Endometrial microvascular endothelial cells (primary cell): ENCODE data around the gene KCP. TPM values are rescaled to one million over a fixed set of nuclear protein-coding genes. Genes with fewer than 3 reads are reported as not detected.

Experiments
- in situ Hi-C: cut with HindIII; loops from 2 replicates; pipeline ENCODE4 v1.10.0; 2017; ENCODE audit warnings: low sequenced_read_pairs, low pct_unique_long_range_greater_than_20kb; ENCODE audit errors: inconsistent ontology term
- total RNA-seq: library from RNA; depleted of rRNA; stranded (reverse); fragments of >200 nt; gene quantifications from one replicate; pipeline ENCODE4 v1.2.3, GENCODE V29; 2015; ENCODE audit errors: inconsistent ontology term

KCP gene
- total RNA-seq, 1 donor from 2014 or later = 0.37 TPM

- in situ Hi-C loops = no loop called here
These were observed 29.4 kb upstream of the KCP start for GRCh38 chr7:128939861-128940410.

GRCh38 chr7:128939075-128939860, 28.8 kb upstream of the KCP start:
- in situ Hi-C loops = no loop called here

- in situ Hi-C loops = no loop called here
These were observed 28.1 kb upstream of the KCP start for GRCh38 chr7:128938544-128939074.

- in situ Hi-C loops = no loop called here
These were observed 27.4 kb upstream of the KCP start, which contains the start of gene IRF5 for GRCh38 chr7:128937647-128938543. TSS of gene IRF5 (plus strand) at chr7:128937927. CDS start at chr7:128942082, 4,155 bp downstream.

GRCh38 chr7:128937271-128937646, 26.8 kb upstream of the KCP start:
- in situ Hi-C loops = no loop called here

- in situ Hi-C loops = no loop called here
These were observed 26.3 kb upstream of the KCP start for GRCh38 chr7:128936798-128937197.

- in situ Hi-C loops = no loop called here
These were observed 24.8 kb upstream of the KCP start for GRCh38 chr7:128935342-128935730.

GRCh38 chr7:128934361-128935341, 24.1 kb upstream of the KCP start:
- in situ Hi-C loops = no loop called here

- in situ Hi-C loops = no loop called here
These were observed 22.8 kb upstream of the KCP start for GRCh38 chr7:128933180-128933891.

GRCh38 chr7:128932862-128933179, 22.3 kb upstream of the KCP start:
- in situ Hi-C loops = no loop called here

- in situ Hi-C loops = no loop called here
These were observed 21.7 kb upstream of the KCP start for GRCh38 chr7:128931965-128932861.

GRCh38 chr7:128931190-128931798, 20.8 kb upstream of the KCP start:
- in situ Hi-C loops = no loop called here

- in situ Hi-C loops = no loop called here
These were observed 18.6 kb upstream of the KCP start for GRCh38 chr7:128928882-128929788.

GRCh38 chr7:128928159-128928813, 17.8 kb upstream of the KCP start:
- in situ Hi-C loops = no loop called here
